ENCODE data around the gene CACNA1C. TPM values are rescaled to one million over a fixed set of nuclear protein-coding genes. Genes with fewer than 3 reads are reported as not detected.

Gene CACNA1C
- total RNA-seq, 1 experiment from 2014 or later: 1.1 TPM

GRCh38 chr12:2415568-2415944, 362.8 kb downstream of the CACNA1C start:
- no peak for TF ChIP-seq CTCF (conservative IDR thresholded peaks at IDR 0.05)
- Mint-ChIP-seq H3K4me1 (peaks cover 50 to 65% of the 10 kb centered on the region in 2 experiments), H3K36me3 (ENCODE audit: insufficient read depth in 1 of 3, low read depth in 3 of 3) (no peaks in the 10 kb centered on the region)

More at GRCh38 chr12:2415568-2415944, 362.8 kb downstream of the CACNA1C start:
- no peak overlapping the region for H2BK12ac ChIP-seq (ENCODE audit: insufficient read length, low read depth, low read length)
- H3K27ac Mint-ChIP-seq: peak overlapping the region; percentile 50 to 76 (median 57); a peak in 4 of 7 replicates
- WGBS (ENCODE audit: extremely low coverage, insufficient read length, low lambda C conversion rate): no CpG with 5 or more reads among the region's 10 CpGs
- no peaks in the 10 kb centered on the region for H3K9me3 ChIP-seq (ENCODE audit: control insufficient read depth, low read depth, low read length)
- H3K27me3 ChIP-seq (ENCODE audit: insufficient read depth, low read length): no peaks in the 10 kb centered on the region
- H3K23ac ChIP-seq (ENCODE audit: insufficient read length, low read depth, low read length): no peak overlapping the region
- no peak overlapping the region for H3K9ac ChIP-seq (ENCODE audit: extremely low read depth, insufficient read length, low read length)
- H3K56ac ChIP-seq (ENCODE audit: insufficient read length, low read depth, low read length): no peak overlapping the region
- no peaks in the 10 kb centered on the region for H3K79me1 ChIP-seq (ENCODE audit: insufficient read depth, low read depth, low read length, poor library complexity, severe bottlenecking)
- no peak overlapping the region for H2AFZ ChIP-seq (ENCODE audit: low read length)
- H3K4ac ChIP-seq (ENCODE audit: low read depth, low read length): no peak overlapping the region
- H3K18ac ChIP-seq (ENCODE audit: insufficient read length, low read depth, low read length): no peak overlapping the region
- H4K5ac ChIP-seq (ENCODE audit: insufficient read length, low read depth, low read length): no peak overlapping the region
- H3K4me1 ChIP-seq (ENCODE audit: insufficient read depth, low read length): peaks cover 18% of the 10 kb centered on the region; the same call in 1 of the 2 replicates
- no peak overlapping the region for H2BK5ac ChIP-seq (ENCODE audit: insufficient read length, low read length)
- no peak overlapping the region for H2AK5ac ChIP-seq (ENCODE audit: insufficient read length, low read length)
- H3K4me2 ChIP-seq (ENCODE audit: insufficient read depth, insufficient read length, low read length): no peak overlapping the region
- H3K14ac ChIP-seq (ENCODE audit: insufficient read depth, low read length): no peak overlapping the region
- H4K91ac ChIP-seq (ENCODE audit: insufficient read length, low read depth, low read length): no peak overlapping the region
- no peak overlapping the region for H3K4me3 Mint-ChIP-seq
- H3K27me3 Mint-ChIP-seq (ENCODE audit: low read depth): peaks cover 1% of the 10 kb centered on the region; the same call in 1 of the 2 replicates
- no peak overlapping the region for H3K27ac ChIP-seq (ENCODE audit: insufficient read length, low read depth, low read length)
- no peak overlapping the region for H3T11ph ChIP-seq (ENCODE audit: low read length)
- no peak overlapping the region for H4K8ac ChIP-seq (replicated peaks; ENCODE audit: insufficient read length, low read depth, low read length)
- no peaks in the 10 kb centered on the region for H3K23me2 ChIP-seq (ENCODE audit: insufficient read length, low read depth, low read length, poor library complexity, severe bottlenecking)
- no peaks in the 10 kb centered on the region; a peak in 1 of 5 replicates for H3K9me3 Mint-ChIP-seq
- no peak overlapping the region for H2BK15ac ChIP-seq (ENCODE audit: low read depth, low read length)
- H3K79me2 ChIP-seq (ENCODE audit: insufficient read depth, low read length): no peaks in the 10 kb centered on the region
- no peak overlapping the region for H2BK120ac ChIP-seq (ENCODE audit: low read depth, low read length, poor library complexity, severe bottlenecking)
- no peaks in the 10 kb centered on the region for H4K20me1 ChIP-seq (ENCODE audit: control insufficient read depth, insufficient read depth, insufficient read length)
- no peak overlapping the region for H2BK20ac ChIP-seq (ENCODE audit: low read depth, low read length, poor library complexity, severe bottlenecking)
- DNase-seq: no peak

All from H9 (cell line).